ENCODE results near the gene PHKG1.

- TF ChIP-seq POLR2A (IDR thresholded peaks at IDR 0.05), result no peak
- TF ChIP-seq CTCF (IDR thresholded peaks at IDR 0.05), result no peak
Observed at GRCh38 chr7:56030340-56030739, 62.4 kb downstream of the PHKG1 start.

All from stomach (tissue), 4 donors.